ENCODE measurements around the gene SLC12A7.

The SLC12A7 gene

GRCh38 chr5:1005249-1005851, 106.5 kb downstream of the SLC12A7 start:
- Histone ChIP-seq H3K4me3 (ENCODE audit: low read depth, low read length) (no peak overlapping the region), H3K36me3 (ENCODE audit: control insufficient read depth in 2 of 2, insufficient read depth in 1 of 2, low read length in 2 of 2) (no peaks in the 10 kb centered on the region), H3K9me3 (ENCODE audit: control insufficient read depth, insufficient read depth, low read depth, low read length) (no peaks in the 10 kb centered on the region), H3K27ac (ENCODE audit: extremely low read depth, low read depth, low read length) (peak overlapping the region; percentile 37; the same call in 1 of the 2 replicates), H3K4me1 (ENCODE audit: control insufficient read depth, insufficient read depth, low read length) (peaks cover 26% of the 10 kb centered on the region)
- POLR2A ChIA-PET, result interaction anchor here (0.5 to 0.9 kb wide), 2 partner anchors 9 to 113 kb away, joined by 3 read pairs; no protein-coding TSS in a partner anchor
- TF ChIP-seq ZNF549 (tag by site-specific recombination; IDR thresholded peaks at IDR 0.05) (no peak), CTCF (tag by site-specific recombination; IDR thresholded peaks at IDR 0.05) (no peak), GLIS1 (tag by site-specific recombination; IDR thresholded peaks at IDR 0.05) (no peak), ZBTB20 (tag by site-specific recombination; IDR thresholded peaks at IDR 0.05) (no peak), ZNF169 (tag by site-specific recombination; IDR thresholded peaks at IDR 0.05) (no peak), KLF9 (tag by site-specific recombination; IDR thresholded peaks at IDR 0.05; ENCODE audit: low read depth) (no peak), SP7 (tag by site-specific recombination; IDR thresholded peaks at IDR 0.05) (no peak), SETDB1 (IDR thresholded peaks at IDR 0.05; ENCODE audit: insufficient read length, low read length) (no peak)
- CTCF ChIA-PET, result interaction anchor here (0.6 to 2.4 kb wide), 13 partner anchors 9 to 664 kb away, joined by 3 to 22 read pairs (median 4); no protein-coding TSS in a partner anchor

- POLR2A ChIA-PET, result interaction anchor here (0.5 to 0.9 kb wide), 2 partner anchors 8 to 113 kb away, joined by 3 read pairs; no protein-coding TSS in a partner anchor
- TF ChIP-seq ZNF600 (tag by site-specific recombination; IDR thresholded peaks at IDR 0.05) (no peak), ZSCAN5A (tag by site-specific recombination; IDR thresholded peaks at IDR 0.05) (no peak), ZNF416 (tag by site-specific recombination; IDR thresholded peaks at IDR 0.05) (no peak), ZSCAN23 (tag by site-specific recombination; IDR thresholded peaks at IDR 0.05) (no peak), ZNF626 (tag by site-specific recombination; IDR thresholded peaks at IDR 0.05) (no peak), ZNF239 (tag by site-specific recombination; IDR thresholded peaks at IDR 0.05) (no peak), KLF7 (tag by site-specific recombination; IDR thresholded peaks at IDR 0.05; ENCODE audit: borderline replicate concordance) (no peak), ZNF560 (tag by site-specific recombination; IDR thresholded peaks at IDR 0.05; ENCODE audit: borderline replicate concordance) (no peak), ZNF350 (tag by site-specific recombination; IDR thresholded peaks at IDR 0.05) (no peak), PRDM4 (tag by site-specific recombination; IDR thresholded peaks at IDR 0.05) (no peak), ZNF664 (tag by site-specific recombination; IDR thresholded peaks at IDR 0.05) (no peak), ZBTB11 (tag by site-specific recombination; conservative IDR thresholded peaks at IDR 0.05; ENCODE audit: low read depth) (no peak), ZNF132 (tag by site-specific recombination; IDR thresholded peaks at IDR 0.05; ENCODE audit: borderline replicate concordance) (no peak), ZNF629 (tag by site-specific recombination; IDR thresholded peaks at IDR 0.05) (no peak), SETDB1 (IDR thresholded peaks at IDR 0.05; ENCODE audit: insufficient read length, low read length) (no peak), GLIS1 (tag by site-specific recombination; IDR thresholded peaks at IDR 0.05) (peak; percentile 56), ZNF707 (tag by site-specific recombination; IDR thresholded peaks at IDR 0.05) (no peak), ZNF747 (tag by site-specific recombination; IDR thresholded peaks at IDR 0.05) (no peak)
Observed at GRCh38 chr5:1004461-1005248, 107.2 kb downstream of the SLC12A7 start.

More at GRCh38 chr5:1004461-1005248, 107.2 kb downstream of the SLC12A7 start:
- Histone ChIP-seq H3K4me1 (ENCODE audit: control insufficient read depth, insufficient read depth, low read length) (peaks cover 19% of the 10 kb centered on the region), H3K27ac (ENCODE audit: extremely low read depth, low read depth, low read length) (peak overlapping the region; percentile 63; the same call in 1 of the 2 replicates), H3K4me3 (ENCODE audit: low read depth, low read length) (peak overlapping the region; percentile 38), H3K9me3 (ENCODE audit: control insufficient read depth, insufficient read depth, low read depth, low read length) (no peaks in the 10 kb centered on the region), H3K36me3 (ENCODE audit: control insufficient read depth in 2 of 2, insufficient read depth in 1 of 2, low read length in 2 of 2) (no peaks in the 10 kb centered on the region)
- CTCF ChIA-PET, result interaction anchor here (0.6 to 2.4 kb wide), 13 partner anchors 8 to 665 kb away, joined by 3 to 22 read pairs (median 4); no protein-coding TSS in a partner anchor
